ENCODE data around the gene FSTL1.
"Not testable (repeated sequence)": the region's sequence is repeated elsewhere in the genome, so short reads cannot be mapped to it uniquely, and the experiment has no call there.

The FSTL1 gene

DNA sequence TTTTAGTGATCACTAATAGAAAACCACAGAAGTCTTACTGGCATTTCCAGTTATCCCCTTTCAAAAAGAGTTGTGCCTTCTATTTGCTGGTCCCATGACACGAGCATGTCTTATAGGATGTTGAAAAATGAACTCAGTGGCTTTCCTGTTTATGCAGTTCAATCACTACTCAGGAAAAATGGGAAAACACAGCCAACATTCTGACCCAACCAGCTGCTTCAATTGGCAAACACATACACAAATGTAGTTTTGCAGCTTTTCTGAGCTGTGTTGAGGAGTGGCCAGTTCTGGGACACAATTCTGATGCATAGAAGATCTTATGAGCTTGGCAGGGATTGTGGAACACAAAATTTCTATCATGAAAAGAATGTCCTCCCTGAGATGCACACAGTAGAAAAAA, 40.3 kb downstream of the FSTL1 start:
- DNase-seq = no peak

DNA sequence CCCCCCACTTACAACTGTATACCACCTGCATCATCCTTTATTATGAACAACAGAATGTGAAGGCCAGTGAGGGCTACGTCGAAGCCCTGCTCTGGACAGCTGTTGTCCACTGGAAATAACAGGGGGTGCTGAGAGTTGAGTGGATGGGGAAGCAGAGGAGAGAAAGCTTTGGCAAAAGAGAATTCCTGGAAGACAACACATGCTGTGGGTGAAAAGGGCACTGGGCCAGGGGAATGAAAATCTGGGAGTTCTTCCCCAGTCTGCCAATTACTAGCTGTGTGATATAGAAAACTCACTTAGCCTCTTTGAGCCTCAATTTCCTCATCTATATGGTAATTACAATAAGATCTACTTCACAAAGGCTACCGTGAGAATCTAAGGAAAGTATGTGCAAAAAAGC, 40.7 kb downstream of the FSTL1 start:
- no peak for DNase-seq

DNA sequence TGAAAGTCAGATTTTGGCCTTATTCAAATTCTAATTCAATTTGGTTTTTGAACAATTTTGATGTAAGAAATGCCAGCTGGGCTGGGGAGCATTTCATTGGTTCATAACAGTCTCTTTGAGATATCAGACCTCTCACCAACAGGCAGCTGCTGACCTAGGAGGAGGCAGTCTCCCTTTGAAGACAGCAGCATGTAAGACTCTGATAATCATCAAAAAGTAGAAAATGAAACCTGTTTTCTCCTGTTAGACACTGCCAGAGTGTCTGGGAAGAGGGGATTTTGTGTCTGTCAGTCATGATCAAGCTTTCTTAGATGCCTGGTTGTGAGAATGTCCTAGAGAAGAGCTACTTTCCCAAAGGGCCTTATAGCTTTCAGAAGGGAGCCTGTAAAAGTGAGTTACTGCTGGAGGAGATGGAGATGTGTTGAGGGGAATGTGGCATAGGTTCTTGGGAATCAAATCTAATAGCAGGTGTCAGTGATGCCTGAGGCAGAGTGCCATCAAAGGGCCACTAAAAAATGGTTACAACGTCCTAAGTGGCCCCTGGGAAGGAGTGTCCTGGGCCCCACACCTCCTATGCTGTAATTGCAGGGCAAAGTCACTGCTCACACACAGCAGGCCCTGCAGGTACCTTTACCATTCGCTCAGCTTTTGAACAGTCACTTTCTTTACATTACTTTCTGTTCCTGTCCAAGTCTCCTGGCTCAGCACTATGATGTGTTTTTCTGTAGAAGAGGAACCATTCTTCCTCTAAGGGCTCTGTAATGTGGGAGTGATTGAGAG, 43.1 kb downstream of the FSTL1 start:
- DNase-seq = no peak

DNA sequence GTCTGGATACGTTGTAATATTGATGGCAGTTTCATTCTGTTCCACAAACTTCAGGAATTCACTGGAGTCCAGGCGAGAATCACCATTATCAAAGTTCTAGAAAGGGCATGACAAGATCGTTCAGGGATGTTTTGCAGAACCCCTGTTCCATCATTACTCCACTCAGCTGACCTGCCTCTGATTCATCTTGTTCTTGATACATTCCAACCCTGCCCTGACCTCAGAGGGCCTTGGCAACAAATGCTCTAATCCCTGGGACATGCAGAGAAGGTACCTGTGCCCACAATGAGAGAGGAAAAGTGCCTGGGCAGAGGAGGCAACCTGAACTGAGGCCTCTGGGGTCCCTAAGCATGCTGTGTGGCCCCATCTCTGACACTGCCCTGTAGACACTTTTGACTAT, 45.9 kb downstream of the FSTL1 start:
- no peak for DNase-seq

DNA sequence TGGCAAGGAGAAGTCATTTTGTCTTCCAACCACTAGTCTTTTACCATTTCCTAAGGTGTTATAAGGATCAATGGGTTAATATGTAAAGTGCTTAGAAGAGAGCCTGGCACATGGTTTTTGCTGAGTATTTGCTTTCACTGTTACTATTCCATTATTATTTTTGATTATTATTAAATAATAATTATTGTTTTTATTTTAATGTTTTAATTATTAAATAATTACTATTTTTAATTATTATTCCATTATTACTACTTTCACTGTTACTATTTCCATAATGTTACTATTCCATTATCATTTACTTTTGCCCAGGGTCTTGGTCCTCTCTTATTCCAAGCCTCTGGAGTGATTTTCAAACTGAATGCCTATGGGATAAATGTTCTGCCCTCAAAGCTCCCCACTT, 48.5 kb downstream of the FSTL1 start:
- no peak for DNase-seq

DNA sequence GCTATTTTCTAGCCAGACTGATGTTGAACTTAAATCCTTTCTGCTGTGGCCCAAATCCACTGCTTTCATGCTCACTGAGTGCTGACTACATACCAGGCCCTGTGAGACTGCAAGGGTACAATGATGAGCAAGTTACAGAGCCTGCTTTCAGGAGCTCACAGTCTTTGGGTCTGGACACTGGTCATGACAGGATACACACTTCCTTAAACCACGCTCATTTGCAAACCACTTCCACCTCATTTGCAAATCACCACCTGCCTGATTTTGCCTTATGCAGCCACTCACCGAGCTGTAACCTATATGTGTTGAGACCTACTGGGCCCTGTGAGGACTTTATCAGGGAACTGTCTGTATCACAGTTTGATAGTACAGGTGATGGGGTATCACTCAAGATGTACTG, 51.4 kb downstream of the FSTL1 start:
- DNase-seq = no peak

DNA sequence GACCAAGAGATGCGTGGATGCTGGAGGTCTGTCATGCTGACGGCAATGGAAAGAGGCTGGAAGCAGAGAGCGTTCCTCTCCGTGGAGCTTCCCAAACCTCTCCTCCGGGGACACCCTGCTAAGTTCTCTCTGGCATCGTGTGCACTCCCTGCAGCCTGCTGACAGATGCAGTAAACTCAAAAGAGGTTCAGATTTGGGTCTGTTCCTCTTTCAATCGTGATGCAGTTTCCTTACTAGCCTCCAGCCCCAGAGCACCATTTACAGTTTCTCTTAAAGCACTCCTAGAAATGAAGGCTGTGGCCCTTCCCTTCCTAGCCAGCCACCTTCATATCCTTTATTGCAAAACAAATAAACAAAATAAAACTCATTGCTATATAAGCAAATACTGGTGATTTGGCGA, 54.3 kb downstream of the FSTL1 start:
- DNase-seq = no peak

DNA sequence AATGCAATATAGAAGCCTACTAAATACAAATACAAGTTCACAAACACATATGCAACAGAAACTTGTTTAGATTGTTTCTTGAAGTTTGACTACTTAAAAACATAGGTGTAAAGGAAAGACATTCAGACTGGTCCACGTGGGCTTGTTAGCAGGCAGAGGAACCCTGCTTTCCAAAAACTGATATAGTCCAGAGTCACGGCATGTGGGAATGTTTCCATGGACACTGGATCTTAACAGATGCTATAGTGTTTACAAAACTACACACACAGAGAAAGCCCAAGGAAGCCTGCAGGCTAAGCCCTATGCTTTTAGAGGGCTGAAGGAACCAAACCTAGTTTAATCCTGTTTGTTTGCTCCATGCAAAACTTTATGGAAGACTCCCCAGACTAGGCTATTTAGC, 56.4 kb downstream of the FSTL1 start:
- DNase-seq = no peak

DNA sequence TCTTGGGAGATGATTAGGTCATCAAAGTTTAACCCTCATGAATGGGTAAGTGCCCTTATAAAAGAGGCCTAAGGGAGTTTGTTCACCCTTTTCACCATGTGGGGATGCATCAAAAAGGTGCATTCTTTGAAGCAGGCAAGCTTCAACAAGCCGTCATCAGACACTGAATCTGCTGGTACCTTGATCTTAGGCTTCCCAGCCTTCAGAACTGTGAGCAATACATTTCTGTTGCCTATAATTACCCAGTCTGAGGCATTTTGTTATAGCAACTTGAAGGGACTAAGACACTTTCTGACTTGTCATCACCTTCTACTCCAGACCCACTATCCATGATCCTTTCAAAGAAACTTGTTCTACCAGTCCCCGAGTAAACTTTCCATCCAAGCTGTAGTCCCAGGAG, 57.0 kb downstream of the FSTL1 start:
- no peak for DNase-seq

DNA sequence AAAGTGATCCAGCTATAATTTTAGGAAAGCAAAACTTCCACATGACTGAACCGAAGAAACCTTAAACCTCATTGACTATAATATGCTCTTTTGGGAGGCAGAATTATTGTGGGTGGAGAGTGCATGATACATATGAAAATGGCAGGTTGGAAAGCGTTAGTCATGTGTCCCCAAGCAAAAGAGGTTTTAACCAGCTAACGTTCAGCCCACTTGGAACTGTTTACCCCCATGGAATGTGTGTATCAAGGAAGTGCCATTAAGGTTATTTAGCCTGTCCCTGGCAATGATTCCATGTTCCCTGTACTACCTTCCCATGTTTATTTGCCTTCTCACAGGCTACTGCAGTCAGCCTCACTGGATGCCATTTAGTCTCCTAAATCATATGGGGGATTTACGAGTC, 57.5 kb downstream of the FSTL1 start:
- no peak for DNase-seq

DNA sequence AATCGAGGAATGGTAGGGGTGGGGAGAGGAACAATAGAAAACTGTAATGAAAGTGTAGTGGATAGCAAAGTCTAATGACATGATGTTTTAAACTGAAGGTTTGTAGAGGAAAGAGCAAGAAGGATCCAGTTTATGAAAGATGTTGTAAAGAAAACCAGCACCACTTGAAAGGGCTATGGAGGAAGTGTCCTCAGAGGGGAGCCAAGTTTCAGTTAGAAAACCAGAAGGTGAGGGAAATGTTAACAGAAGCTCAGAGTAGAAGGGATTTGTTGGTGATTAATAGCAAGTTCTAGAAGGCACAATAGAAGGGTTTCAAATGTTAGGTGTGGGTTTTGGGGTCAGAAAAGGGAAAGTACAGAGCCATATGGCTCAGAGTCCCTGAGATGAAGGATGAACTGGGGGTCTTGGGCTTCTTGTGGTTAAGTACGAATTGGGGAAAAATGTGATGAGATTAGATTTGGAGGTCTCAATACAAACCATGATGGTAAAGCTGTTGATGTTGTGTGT, 67.8 kb downstream of the FSTL1 start:
- no peak for DNase-seq

DNA sequence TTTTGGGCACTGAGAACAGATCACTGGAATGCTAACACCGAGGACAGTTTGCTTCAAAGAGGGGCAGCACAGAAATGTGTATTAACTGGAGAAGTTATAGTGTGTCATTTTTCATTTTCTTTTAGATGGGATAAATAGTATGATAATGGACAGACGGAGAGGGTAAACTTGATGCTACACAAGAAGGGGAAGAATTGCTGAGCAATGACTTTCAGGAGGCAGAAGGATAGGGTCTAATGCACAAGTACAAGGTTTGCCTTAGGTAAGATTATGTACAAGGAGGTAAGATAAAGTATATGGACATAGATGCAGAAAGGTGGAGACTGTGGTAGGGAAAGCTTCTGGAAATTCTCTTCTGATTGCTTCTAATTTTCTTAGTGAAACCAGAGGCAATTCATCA, 69.3 kb downstream of the FSTL1 start:
- DNase-seq = no peak

DNA sequence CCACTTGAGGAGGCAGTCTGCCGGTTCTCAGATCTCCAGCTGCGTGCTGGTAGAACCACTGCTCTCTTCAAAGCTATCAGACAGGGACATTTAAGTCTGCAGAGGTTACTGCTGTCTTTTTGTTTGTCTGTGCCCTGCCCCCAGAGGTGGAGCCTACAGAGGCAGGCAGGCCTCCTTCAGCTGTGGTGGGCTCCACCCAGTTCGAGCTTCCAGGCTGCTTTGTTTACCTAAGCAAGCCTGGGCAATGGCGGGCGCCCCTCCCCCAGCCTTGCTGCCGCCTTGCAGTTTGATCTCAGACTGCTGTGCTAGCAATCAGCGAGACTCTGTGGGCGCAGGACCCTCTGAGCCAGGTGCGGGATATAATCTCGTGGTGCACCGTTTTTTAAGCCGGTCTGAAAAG, 72.8 kb downstream of the FSTL1 start:
- DNase-seq = not testable (repeated sequence)

DNA sequence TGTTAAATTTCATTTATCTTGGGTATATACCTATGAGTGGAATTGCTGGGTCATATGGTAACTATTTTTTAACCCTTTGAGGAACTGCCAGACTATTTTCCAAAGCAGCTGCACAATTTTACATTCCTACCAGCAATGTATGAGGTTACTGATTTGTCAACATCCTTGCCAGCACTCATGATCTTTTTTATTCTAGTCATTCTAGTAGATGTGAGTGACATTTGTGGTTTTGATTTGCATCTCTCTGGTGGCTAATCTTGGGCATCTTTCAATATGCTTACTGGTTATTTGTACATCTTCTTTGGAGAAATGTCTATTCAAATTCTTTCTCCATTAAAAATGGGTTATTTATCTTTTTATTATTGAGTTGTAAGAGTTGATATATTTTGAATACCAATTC, 80.3 kb downstream of the FSTL1 start:
- no peak for DNase-seq

DNA sequence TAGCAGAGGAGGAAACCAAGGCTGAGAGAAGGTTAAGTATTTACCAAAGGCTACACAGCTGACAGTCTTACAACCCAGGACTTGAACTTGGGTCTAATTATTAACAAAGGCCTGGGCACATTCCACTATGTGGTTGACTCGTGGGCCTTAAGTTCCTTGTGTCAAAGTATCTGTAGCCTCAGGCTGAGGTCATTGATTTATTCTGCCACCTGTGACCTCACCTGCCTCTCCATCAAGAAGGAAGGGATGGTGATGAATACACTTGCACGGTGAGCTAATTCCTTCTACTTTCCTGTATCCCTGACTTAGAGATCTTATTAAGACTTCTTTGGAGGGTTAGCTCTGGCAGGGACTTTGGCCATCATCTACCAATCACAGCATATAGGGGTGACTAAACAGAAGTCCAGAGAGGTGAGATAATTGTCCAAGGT, 81.7 kb downstream of the FSTL1 start:
- no peak for DNase-seq

DNA sequence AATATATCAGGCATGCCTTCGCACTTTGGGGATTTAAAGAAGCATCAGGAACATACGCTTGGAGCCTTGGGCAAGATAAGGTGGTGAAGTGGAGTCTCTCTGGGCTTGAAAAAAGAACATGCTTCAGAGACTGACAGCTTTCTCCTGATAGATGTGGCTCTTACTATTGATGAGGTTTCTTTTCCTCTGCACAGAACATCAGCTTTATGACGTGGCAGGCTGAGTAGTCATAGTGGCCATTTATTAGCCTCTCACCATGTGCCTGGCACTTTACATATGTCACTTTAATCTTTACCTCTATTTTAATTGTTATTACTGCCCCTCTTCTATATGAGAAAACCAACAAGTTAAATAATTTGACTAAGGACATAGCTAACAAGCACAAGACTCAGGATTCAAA, 82.6 kb downstream of the FSTL1 start:
- no peak for DNase-seq

DNA sequence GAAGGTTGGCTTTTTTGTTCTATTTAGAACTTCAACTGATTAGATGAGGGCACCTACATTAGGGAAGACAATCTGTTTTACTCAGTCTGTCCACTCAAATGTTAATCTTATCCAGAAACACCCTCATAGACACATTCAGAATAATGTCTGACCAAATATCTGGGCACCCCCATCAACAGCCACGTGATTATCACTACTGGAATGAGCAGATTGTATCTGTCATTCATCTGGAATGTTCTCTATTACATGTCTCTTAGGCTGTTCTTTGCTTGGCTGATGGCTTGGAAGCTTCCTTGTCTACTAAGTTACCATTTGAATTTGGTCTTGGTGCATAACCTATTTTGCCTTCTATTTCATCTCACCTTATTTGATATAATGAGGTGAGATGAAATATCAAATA, 86.0 kb downstream of the FSTL1 start:
- DNase-seq = no peak

DNA sequence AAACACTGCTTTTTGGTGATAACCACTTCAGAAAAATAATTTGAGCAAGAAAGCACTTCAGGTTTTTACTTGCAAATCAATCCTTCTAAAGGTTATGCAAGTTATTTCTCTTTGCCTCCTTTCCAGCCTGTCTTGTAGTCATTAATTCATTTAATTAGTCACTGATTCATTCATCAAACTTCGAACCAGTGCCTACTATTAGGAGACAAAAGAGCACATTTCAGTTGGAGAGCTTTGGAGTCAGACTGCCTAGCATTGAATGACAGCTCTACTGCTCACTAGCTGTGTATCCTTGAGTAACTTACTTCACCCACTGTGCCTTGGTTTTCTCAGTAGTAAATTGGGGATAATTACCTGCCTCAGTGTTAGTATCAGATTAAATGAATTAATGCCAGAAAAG, 86.7 kb downstream of the FSTL1 start:
- no peak for DNase-seq

DNA sequence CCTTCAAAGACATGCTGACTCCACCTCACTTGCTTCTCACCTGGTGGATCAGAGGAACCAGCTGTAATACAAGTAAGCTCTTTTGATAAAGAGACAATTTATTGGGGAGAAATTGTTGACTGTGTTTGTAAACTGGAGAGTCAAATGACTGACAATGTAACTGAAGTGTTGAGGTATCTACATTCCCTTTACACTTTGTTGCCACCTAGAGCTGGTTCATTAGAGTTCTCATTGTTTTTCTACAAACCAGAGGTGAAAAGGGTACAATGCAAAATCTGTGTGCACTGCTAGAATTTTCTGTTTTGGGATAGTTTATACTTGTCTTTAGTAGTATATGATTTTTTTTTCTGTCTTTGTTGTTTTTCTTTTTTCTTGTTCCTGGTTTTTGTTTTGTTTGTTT, 93.0 kb downstream of the FSTL1 start:
- DNase-seq = peak; percentile 7

DNA sequence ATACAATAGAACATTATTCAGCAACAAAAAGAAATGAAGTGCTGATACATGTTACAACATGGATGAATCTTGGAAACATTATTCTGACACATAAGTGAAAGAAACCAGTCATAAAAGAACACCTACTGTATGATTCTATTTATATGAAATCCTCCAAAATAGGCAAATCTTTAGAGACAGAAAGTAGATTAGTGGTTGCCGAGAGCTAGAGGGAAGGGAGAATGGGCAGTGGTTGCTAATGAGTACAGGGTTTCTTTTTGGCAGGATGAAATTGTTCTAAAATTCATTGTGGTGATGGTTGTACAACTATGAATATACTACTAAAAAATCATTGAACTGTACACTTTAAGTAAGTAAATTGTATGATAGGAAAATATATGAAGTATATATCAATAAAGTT, 95.3 kb downstream of the FSTL1 start:
- no peak for DNase-seq

DNA sequence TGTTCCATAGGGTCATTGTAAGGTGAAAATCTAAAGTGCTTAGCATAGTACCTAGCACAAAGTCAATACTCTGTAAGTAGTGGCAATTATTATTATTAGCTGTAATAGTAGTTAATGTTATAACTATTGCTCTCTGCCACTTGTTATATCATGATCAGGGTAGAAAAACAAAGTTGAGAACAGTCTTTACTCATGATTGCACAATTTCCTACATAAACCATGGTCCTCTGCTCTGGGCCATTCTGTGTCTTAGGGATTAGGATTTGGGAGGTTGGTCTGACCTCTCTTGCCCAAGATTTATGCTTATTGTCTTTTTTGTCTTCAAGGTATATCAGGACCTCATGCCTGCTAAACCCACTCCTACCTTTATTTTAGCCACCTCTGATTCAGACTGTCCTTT, 97.3 kb downstream of the FSTL1 start:
- DNase-seq = no peak

DNA sequence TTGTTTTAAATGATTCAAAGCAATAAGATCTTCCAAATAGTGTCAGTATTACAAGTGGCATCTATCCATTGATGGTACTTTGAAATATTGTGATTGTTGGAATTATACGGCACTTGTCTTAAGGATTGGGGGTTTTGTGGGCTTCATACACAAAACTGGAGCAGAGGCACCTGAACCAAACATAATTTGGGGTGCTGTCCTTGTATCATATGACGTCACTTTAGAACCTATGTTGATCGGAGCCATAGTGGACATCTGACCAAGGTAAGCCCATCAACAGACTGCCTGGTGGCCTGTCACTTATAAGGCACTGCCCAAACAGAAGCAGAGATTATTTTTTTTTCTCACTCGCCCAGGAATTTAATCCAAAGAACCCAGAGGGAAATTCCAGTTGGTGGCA, 98.8 kb downstream of the FSTL1 start:
- DNase-seq = no peak

DNA sequence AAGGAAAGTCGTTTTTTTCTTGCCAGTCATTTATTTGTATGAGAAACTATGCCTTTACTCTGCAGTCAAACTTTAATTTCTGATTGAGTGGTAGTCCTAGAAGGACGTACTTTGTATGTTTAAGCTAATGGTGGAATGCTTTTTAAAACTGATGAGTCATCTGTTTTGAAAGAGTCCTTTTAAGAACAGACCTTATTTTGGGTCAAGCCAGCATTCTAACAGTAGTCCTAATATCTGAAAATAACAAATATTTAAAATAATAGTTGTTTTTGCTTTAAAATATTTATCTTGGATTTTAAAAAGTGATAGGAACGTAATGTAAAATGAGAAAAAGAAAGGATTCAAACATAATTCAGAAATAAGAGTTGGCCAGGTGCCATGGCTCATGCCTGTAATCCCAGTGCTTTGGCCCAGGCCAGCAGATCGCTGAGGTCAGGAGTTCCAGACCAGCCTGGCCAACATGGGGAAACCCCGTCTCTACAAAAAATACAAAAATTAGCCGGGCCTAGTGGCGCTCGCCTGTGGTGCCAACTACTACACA, 100.3 kb downstream of the FSTL1 start:
- no peak for DNase-seq

DNA sequence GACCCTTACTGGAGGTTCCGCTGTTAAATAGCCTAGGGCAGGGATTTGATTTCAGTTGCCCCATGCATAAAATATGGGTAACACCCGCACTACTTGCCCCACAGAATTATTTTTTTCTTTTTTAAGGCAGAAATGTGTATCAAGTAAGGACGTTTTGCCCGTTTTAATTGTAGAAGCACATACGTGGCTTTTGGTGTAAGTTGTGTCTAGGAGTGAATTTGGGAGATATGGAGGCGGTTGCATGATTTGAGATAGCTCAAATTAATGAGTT, 101.0 kb downstream of the FSTL1 start:
- DNase-seq = no peak
